Measurements from ENCODE around the gene NPL. TPM values are rescaled to one million over a fixed set of nuclear protein-coding genes. Genes with fewer than 3 reads are reported as not detected.

NPL gene
- total RNA-seq, 1 donor from 2014 or later, result 1.3 TPM

DNA sequence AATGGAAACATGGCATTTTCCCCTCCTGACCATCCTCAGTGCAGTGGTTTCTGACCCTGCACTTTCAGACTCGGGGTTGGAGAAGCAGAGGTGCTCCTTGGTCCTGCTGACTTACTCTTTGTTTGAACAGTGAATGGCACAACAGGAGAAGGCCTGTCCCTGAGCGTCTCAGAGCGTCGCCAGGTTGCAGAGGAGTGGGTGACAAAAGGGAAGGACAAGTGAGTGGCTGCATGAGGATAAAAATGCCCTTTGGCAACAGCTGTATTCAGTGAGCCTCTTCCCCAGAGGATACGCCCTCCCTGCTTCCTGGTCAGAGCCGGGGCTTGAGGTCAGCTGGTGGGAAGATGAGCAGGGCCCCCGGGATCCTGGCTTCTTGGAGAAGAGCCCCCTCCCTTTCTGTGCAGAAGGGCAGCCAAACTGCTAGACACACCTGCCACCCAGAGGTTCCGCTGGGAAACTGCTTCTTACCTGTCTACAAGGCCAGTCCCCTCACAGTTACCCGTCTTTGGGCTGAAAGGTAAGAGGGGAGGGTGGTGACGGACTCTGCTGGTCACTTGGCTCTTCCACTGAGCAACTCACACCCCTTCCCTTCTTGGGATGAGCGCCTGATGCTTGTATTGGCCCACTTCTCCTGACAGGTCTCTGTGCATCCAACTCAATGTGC lies 16.6 kb downstream of the NPL start:
- no peaks in the 10 kb centered on the region for H3K27me3 ChIP-seq
- peaks cover 23% of the 10 kb centered on the region for H3K4me1 ChIP-seq
- peak overlapping the region; percentile 66 for H3K4me2 ChIP-seq
- H3K27me3 Mint-ChIP-seq (ENCODE audit: insufficient read depth, low read depth), result no peaks in the 10 kb centered on the region
- peak; percentile 77 for DNase-seq (ENCODE audit: low spot score)
- no peaks in the 10 kb centered on the region for H3K36me3 Mint-ChIP-seq
- peak overlapping the region; percentile 16 for H3K4me3 ChIP-seq
- H3F3A ChIP-seq (ENCODE audit: low read depth), result peaks cover 6% of the 10 kb centered on the region
- H3K79me2 ChIP-seq (ENCODE audit: low read depth), result no peaks in the 10 kb centered on the region
- no peaks in the 10 kb centered on the region for H3K9me3 Mint-ChIP-seq
- no peak overlapping the region for H3K27ac ChIP-seq
- H3K9ac ChIP-seq, result no peak overlapping the region
- H3K36me3 ChIP-seq, result no peaks in the 10 kb centered on the region
- no peak overlapping the region for H3K4me3 Mint-ChIP-seq
- peak overlapping the region; percentile 99 for H2AFZ ChIP-seq (replicated peaks)
- H3K4me1 Mint-ChIP-seq, result peaks cover 10% of the 10 kb centered on the region
- H4K20me1 ChIP-seq (ENCODE audit: low read depth), result no peaks in the 10 kb centered on the region
- H3K27ac Mint-ChIP-seq, result no peak overlapping the region
- TF ChIP-seq EZH2phosphoT487 (IDR thresholded peaks at IDR 0.05), result no peak
- peak; percentile 55 for TF ChIP-seq CTCF (IDR thresholded peaks at IDR 0.05)
- TF ChIP-seq EZH2 (IDR thresholded peaks at IDR 0.05), result no peak
- H3K9me3 ChIP-seq (ENCODE audit: low read depth), result no peaks in the 10 kb centered on the region

DNA sequence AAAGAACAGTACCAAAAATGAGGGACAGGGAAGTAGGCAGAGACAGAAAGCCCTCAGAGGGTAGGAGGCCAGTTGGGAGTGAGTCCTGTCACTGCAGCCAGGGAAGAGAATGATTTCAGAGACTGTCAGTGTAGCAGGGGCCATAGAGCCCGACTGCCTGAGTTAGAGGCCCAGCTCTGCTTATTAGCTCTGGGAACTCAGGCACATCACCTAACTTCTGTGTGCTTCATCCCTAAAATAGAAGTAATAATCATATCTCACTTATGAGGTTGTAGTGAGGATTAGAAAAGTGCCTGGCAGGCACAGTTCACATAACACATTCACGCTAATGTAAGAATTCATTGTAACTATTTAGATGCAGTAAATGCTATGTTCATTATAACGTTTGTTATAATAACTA lies 18.3 kb downstream of the NPL start:
- no peak overlapping the region for H3K9ac ChIP-seq
- peaks cover 11% of the 10 kb centered on the region for H3K4me1 ChIP-seq
- no peaks in the 10 kb centered on the region for H3K27me3 ChIP-seq
- TF ChIP-seq EZH2phosphoT487 (IDR thresholded peaks at IDR 0.05) (no peak), EZH2 (IDR thresholded peaks at IDR 0.05) (no peak), CTCF (IDR thresholded peaks at IDR 0.05) (no peak)
- H3K36me3 ChIP-seq, result no peaks in the 10 kb centered on the region
- no peak overlapping the region for H3K4me2 ChIP-seq
- H3K79me2 ChIP-seq (ENCODE audit: low read depth), result no peaks in the 10 kb centered on the region
- H3K27ac Mint-ChIP-seq, result no peak overlapping the region
- H3K9me3 ChIP-seq (ENCODE audit: low read depth), result no peaks in the 10 kb centered on the region
- no peaks in the 10 kb centered on the region for H3K27me3 Mint-ChIP-seq (ENCODE audit: insufficient read depth, low read depth)
- peaks cover 5% of the 10 kb centered on the region for H3K4me1 Mint-ChIP-seq
- H3K36me3 Mint-ChIP-seq, result no peaks in the 10 kb centered on the region
- H3K4me3 ChIP-seq, result no peak overlapping the region
- H2AFZ ChIP-seq (replicated peaks), result no peak overlapping the region
- peaks cover 10% of the 10 kb centered on the region for H3F3A ChIP-seq (ENCODE audit: low read depth)
- no peaks in the 10 kb centered on the region for H4K20me1 ChIP-seq (ENCODE audit: low read depth)
- no peak overlapping the region for H3K4me3 Mint-ChIP-seq
- no peak for DNase-seq (ENCODE audit: low spot score)
- H3K9me3 Mint-ChIP-seq, result no peaks in the 10 kb centered on the region
- H3K27ac ChIP-seq, result no peak overlapping the region

DNA sequence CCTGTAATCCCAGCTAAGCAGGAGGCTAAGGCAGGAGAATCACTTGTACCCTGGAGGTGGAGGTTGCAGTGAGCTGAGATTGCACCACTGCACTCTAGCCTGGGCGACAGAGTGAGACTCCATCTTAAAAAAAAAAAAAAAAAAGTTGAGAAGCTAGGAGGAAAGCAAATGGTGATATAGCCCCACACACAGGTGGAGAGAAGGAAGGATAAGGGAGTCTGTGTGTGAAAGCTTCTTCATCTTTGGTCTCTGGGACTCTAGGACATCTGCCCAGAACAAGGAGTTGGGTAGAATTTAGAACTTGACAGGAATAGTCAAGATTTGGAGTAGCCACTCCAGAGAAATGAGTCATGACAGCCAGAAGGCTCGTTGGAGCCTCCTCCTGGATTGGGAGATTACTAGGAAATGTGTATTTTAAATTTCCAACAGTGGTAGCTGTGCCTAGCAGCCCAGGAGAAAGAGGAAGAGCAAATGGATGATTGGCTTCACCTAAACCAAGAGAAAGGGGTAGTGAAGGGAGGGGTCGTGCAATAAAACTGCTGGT lies 19.9 kb downstream of the NPL start:
- H3K27me3 Mint-ChIP-seq (ENCODE audit: insufficient read depth, low read depth), result no peaks in the 10 kb centered on the region
- peaks cover 5% of the 10 kb centered on the region for H3K4me1 Mint-ChIP-seq
- H3K27ac Mint-ChIP-seq, result no peak overlapping the region
- Histone ChIP-seq H3K4me2 (no peak overlapping the region), H3K36me3 (no peaks in the 10 kb centered on the region), H3K4me3 (no peak overlapping the region), H3K79me2 (ENCODE audit: low read depth) (no peaks in the 10 kb centered on the region), H3K9ac (no peak overlapping the region), H3K9me3 (ENCODE audit: low read depth) (no peaks in the 10 kb centered on the region), H3K4me1 (peaks cover 10% of the 10 kb centered on the region), H3K27ac (no peak overlapping the region), H2AFZ (replicated peaks) (no peak overlapping the region), H4K20me1 (ENCODE audit: low read depth) (no peaks in the 10 kb centered on the region), H3K27me3 (no peaks in the 10 kb centered on the region), H3F3A (ENCODE audit: low read depth) (peaks cover 10% of the 10 kb centered on the region)
- no peaks in the 10 kb centered on the region for H3K36me3 Mint-ChIP-seq
- no peak for DNase-seq (ENCODE audit: low spot score)
- TF ChIP-seq CTCF (IDR thresholded peaks at IDR 0.05) (no peak), EZH2phosphoT487 (IDR thresholded peaks at IDR 0.05) (no peak), EZH2 (IDR thresholded peaks at IDR 0.05) (no peak)
- no peak overlapping the region for H3K4me3 Mint-ChIP-seq
- H3K9me3 Mint-ChIP-seq, result no peaks in the 10 kb centered on the region

All from neural progenitor cell (in vitro differentiated cells).